OCI-LY3 (cell line): Measurements from ENCODE around the gene PSMG2.

Source experiments
- H2AFZ ChIP-seq: fragments of 200-600, 300-600 bp; shearing (Covaris generic); 2 replicates; pipeline ENCODE4 v1.6.0; 2014; ENCODE audit warnings: antibody characterized with exemption, low read depth, low read length
- H3K27ac ChIP-seq: fragments of 200-600, 300-600 bp; sonication (generic); 2 replicates; pipeline ENCODE4 v1.5.1; 2014; ENCODE audit warnings: mild to moderate bottlenecking, low read length, moderate library complexity, mixed read lengths
- H3K27me3 ChIP-seq: fragments of 200-600, 300-600 bp; sonication (generic); 2 replicates; pipeline ENCODE4 v1.6.1; 2014; ENCODE audit warnings: low read depth, low read length, mixed read lengths
- H3K36me3 ChIP-seq: fragments of 200-600, 300-600 bp; sonication (generic); replicated peaks from 2 replicates; pipeline ENCODE3; 2014; ENCODE audit warnings: low read depth, low read length, mixed read lengths
- H3K4me1 ChIP-seq: fragments of 300-600, 200-600 bp; sonication (generic); 2 replicates; pipeline ENCODE4 v1.6.1; 2014; ENCODE audit warnings: low read length, mixed read lengths
- H3K4me2 ChIP-seq: fragments of 200-600, 300-600 bp; sonication (generic); 2 replicates; pipeline ENCODE4 v1.6.1; 2014; ENCODE audit warnings: low read length, mixed read lengths
- H3K4me3 ChIP-seq: fragments of 300-600, 200-600 bp; sonication (generic); 2 replicates; pipeline ENCODE4 v1.5.1; 2014; ENCODE audit warnings: antibody characterized with exemption, mild to moderate bottlenecking, low read length, moderate library complexity
- H3K79me2 ChIP-seq: fragments of 300-600, 200-600 bp; shearing (Covaris generic); 2 replicates; pipeline ENCODE4 v1.6.1; 2014; ENCODE audit warnings: mild to moderate bottlenecking, low read length, mixed read lengths
- H3K9ac ChIP-seq: fragments of 300-600, 200-600 bp; shearing (Covaris generic); 2 replicates; pipeline ENCODE4 v1.6.0; 2014; ENCODE audit warnings: mild to moderate bottlenecking, low read length, moderate library complexity
- H3K9me3 ChIP-seq: fragments of 200-600, 300-600 bp; shearing (Covaris generic); 2 replicates; pipeline ENCODE4 v1.6.1; 2014; ENCODE audit warnings: low read length, mixed read lengths; ENCODE audit not compliant: insufficient read depth
- H4K20me1 ChIP-seq: fragments of 200-600, 300-600 bp; sonication (generic); 2 replicates; pipeline ENCODE4 v1.6.1; 2016; ENCODE audit warnings: low read length, mixed read lengths; ENCODE audit not compliant: insufficient read depth
- CTCF ChIP-seq: fragments of 200-600, 300-600 bp; sonication (generic); IDR thresholded peaks from 2 replicates; pipeline ENCODE4 v1.5.1; 2014; ENCODE audit warnings: antibody characterized with exemption, low read length, low read depth
- EZH2phosphoT487 ChIP-seq: fragments of 200-600 bp; shearing (Covaris generic); IDR thresholded peaks from 2 replicates; pipeline ENCODE4 v1.6.1; 2018; ENCODE audit warnings: antibody characterized with exemption, mixed run types, low read depth

Gene PSMG2

GRCh38 chr18:12689256-12689850, 13.5 kb upstream of the PSMG2 start:
- peaks cover 17% of the 10 kb centered on the region for H3K36me3 ChIP-seq
- no peak overlapping the region for H3K9ac ChIP-seq
- H3K4me1 ChIP-seq, result no peaks in the 10 kb centered on the region
- H3K27me3 ChIP-seq, result no peaks in the 10 kb centered on the region
- no peaks in the 10 kb centered on the region for H3K79me2 ChIP-seq
- TF ChIP-seq EZH2phosphoT487 (no peak), CTCF (no peak)
- H4K20me1 ChIP-seq, result no peaks in the 10 kb centered on the region
- H3K9me3 ChIP-seq, result no peaks in the 10 kb centered on the region
- no peak overlapping the region for H3K4me3 ChIP-seq
- no peak overlapping the region for H3K27ac ChIP-seq
- H2AFZ ChIP-seq, result no peak overlapping the region
- no peak overlapping the region for H3K4me2 ChIP-seq

GRCh38 chr18:12692206-12692605, 10.6 kb upstream of the PSMG2 start:
- H4K20me1 ChIP-seq, result no peaks in the 10 kb centered on the region
- H3K27ac ChIP-seq, result no peak overlapping the region
- no peaks in the 10 kb centered on the region for H3K27me3 ChIP-seq
- H3K4me3 ChIP-seq, result no peak overlapping the region
- H3K4me2 ChIP-seq, result no peak overlapping the region
- TF ChIP-seq CTCF (no peak), EZH2phosphoT487 (no peak)
- H3K9ac ChIP-seq, result no peak overlapping the region
- no peak overlapping the region for H2AFZ ChIP-seq
- H3K9me3 ChIP-seq, result no peaks in the 10 kb centered on the region
- no peaks in the 10 kb centered on the region for H3K4me1 ChIP-seq
- H3K79me2 ChIP-seq, result no peaks in the 10 kb centered on the region
- peaks cover 19% of the 10 kb centered on the region for H3K36me3 ChIP-seq

- Histone ChIP-seq H3K9me3 (no peaks in the 10 kb centered on the region), H3K4me1 (no peaks in the 10 kb centered on the region), H3K9ac (no peak overlapping the region), H4K20me1 (no peaks in the 10 kb centered on the region), H2AFZ (no peak overlapping the region), H3K4me3 (no peak overlapping the region), H3K27ac (no peak overlapping the region), H3K27me3 (no peaks in the 10 kb centered on the region), H3K79me2 (no peaks in the 10 kb centered on the region), H3K4me2 (no peak overlapping the region), H3K36me3 (peaks cover 30% of the 10 kb centered on the region)
- TF ChIP-seq EZH2phosphoT487 (no peak), CTCF (no peak)
Measured at GRCh38 chr18:12694032-12694431, 8.8 kb upstream of the PSMG2 start.

GRCh38 chr18:12699747-12700146, 3.1 kb upstream of the PSMG2 start:
- Histone ChIP-seq H3K27me3 (no peaks in the 10 kb centered on the region), H4K20me1 (peaks cover 8% of the 10 kb centered on the region; the same call in 1 of the 2 replicates), H3K9me3 (no peaks in the 10 kb centered on the region), H3K4me3 (no peak overlapping the region), H2AFZ (no peak overlapping the region), H3K4me2 (no peak overlapping the region), H3K4me1 (peaks cover 23% of the 10 kb centered on the region), H3K27ac (no peak overlapping the region), H3K79me2 (peaks cover 52% of the 10 kb centered on the region), H3K9ac (no peak overlapping the region), H3K36me3 (peaks cover 34% of the 10 kb centered on the region)
- TF ChIP-seq CTCF (no peak), EZH2phosphoT487 (no peak)
